Chondrocyte (in vitro differentiated cells): ENCODE measurements around the gene OAF. TPM values are rescaled to one million over a fixed set of nuclear protein-coding genes. Genes with fewer than 3 reads are reported as not detected.

Source experiments
- DNase-seq: peaks from one replicate; pipeline ENCODE4 v3.0.0; 2021; ENCODE audit warnings: mixed read lengths, low spot score
- H3K27ac Mint-ChIP-seq: one replicate; pipeline ENCODE4 v1.8.0; 2021; ENCODE audit warnings: mild to moderate bottlenecking, moderate library complexity, mixed read lengths; ENCODE audit not compliant: unreplicated experiment
- H3K27me3 Mint-ChIP-seq: 2 replicates; pipeline ENCODE4 v1.8.0; 2021; ENCODE audit warnings: low read depth, mixed read lengths
- H3K36me3 Mint-ChIP-seq: 2 replicates; pipeline ENCODE4 v1.8.0; 2021; ENCODE audit warnings: low read depth, mixed read lengths
- H3K4me1 Mint-ChIP-seq: 2 replicates; pipeline ENCODE4 v1.8.0; 2021; ENCODE audit warnings: low read depth, mild to moderate bottlenecking, mixed read lengths
- H3K4me3 Mint-ChIP-seq: one replicate; pipeline ENCODE4 v1.8.0; 2021; ENCODE audit warnings: mild to moderate bottlenecking, moderate library complexity, mixed read lengths; ENCODE audit not compliant: unreplicated experiment
- H3K9me3 Mint-ChIP-seq: 2 replicates; pipeline ENCODE4 v1.8.0; 2021; ENCODE audit warnings: low read depth, mixed read lengths
- CTCF ChIP-seq: fragments of 200-600 bp; sonication (generic); IDR thresholded peaks from 2 replicates; pipeline ENCODE4 v1.5.0; 2021; ENCODE audit warnings: antibody characterized with exemption, mild to moderate bottlenecking, moderate library complexity
- long read RNA-seq: library from polyadenylated mRNA; stranded (forward); transcript quantifications from one replicate; pipeline ENCODE4 v2.0.0, GENCODE V29; 2021
- total RNA-seq: library from RNA; stranded (reverse); gene quantifications from 3 replicates; pipeline ENCODE4 v1.2.1, GENCODE V29; 2021

The OAF gene
- 5.7 to 12.8 TPM (median 6.6 TPM) in 3 replicates for total RNA-seq
- long read RNA-seq, transcript OAF-201 (4 exons, 2,525 nt) = major isoform, 7 of 8 reads
- long read RNA-seq, partial matches to known transcripts = 0 of 8 reads
- long read RNA-seq, other reads (novel, unspliced or antisense) = 1 of 8 reads

- peaks cover 4% of the 10 kb centered on the region for H3K27me3 Mint-ChIP-seq
- H3K4me1 Mint-ChIP-seq = peaks cover 20% of the 10 kb centered on the region
- no peaks in the 10 kb centered on the region for H3K9me3 Mint-ChIP-seq
- H3K4me3 Mint-ChIP-seq = peak within 1 kb of the TSS; percentile 83
- no peak for DNase-seq
- H3K36me3 Mint-ChIP-seq = peaks cover 1% of the 10 kb centered on the region
- H3K27ac Mint-ChIP-seq = peak within 1 kb of the TSS; percentile 51
- TF ChIP-seq CTCF = peak; percentile 68
Observed at GRCh38 chr11:120210626-120211521, at the start of gene OAF. Gene OAF, plus strand, starts transcription at chr11:120211032. Its CDS starts 248 bp downstream, at chr11:120211280.

- Mint-ChIP-seq H3K4me3 (no peak overlapping the region), H3K36me3 (peaks cover 9% of the 10 kb centered on the region), H3K4me1 (peaks cover 9% of the 10 kb centered on the region), H3K27me3 (peaks cover 52% of the 10 kb centered on the region), H3K9me3 (peaks cover 13% of the 10 kb centered on the region), H3K27ac (no peak overlapping the region)
- DNase-seq = no peak
- TF ChIP-seq CTCF = no peak
Observed at GRCh38 chr11:120167659-120168058, 43.2 kb upstream of the OAF start.

GRCh38 chr11:120168108-120168959 is 42.5 kb upstream of the OAF start:
- Mint-ChIP-seq H3K4me1 (peaks cover 9% of the 10 kb centered on the region), H3K27ac (no peak overlapping the region), H3K36me3 (peaks cover 9% of the 10 kb centered on the region), H3K27me3 (peaks cover 57% of the 10 kb centered on the region), H3K9me3 (peaks cover 13% of the 10 kb centered on the region), H3K4me3 (peak overlapping the region; percentile 72)
- DNase-seq = peak; percentile 70
- TF ChIP-seq CTCF = no peak

GRCh38 chr11:120168960-120169681 is 41.7 kb upstream of the OAF start:
- TF ChIP-seq CTCF = peak; percentile 100
- peak; percentile 83 for DNase-seq
- Mint-ChIP-seq H3K4me3 (peak overlapping the region; percentile 72), H3K4me1 (peaks cover 9% of the 10 kb centered on the region), H3K27me3 (peaks cover 58% of the 10 kb centered on the region), H3K27ac (no peak overlapping the region), H3K9me3 (peaks cover 13% of the 10 kb centered on the region), H3K36me3 (peaks cover 9% of the 10 kb centered on the region)
